Kidney tubule cell (primary cell): Measurements from ENCODE around the gene CEP170B.

Source experiments
- DNase-seq: peaks from one replicate; pipeline ENCODE4 v3.0.0-alpha.2; 2018; ENCODE audit warnings: low spot score

The CEP170B gene

GRCh38 chr14:104867371-104868059 is 2.4 kb downstream of the CEP170B start:
- no peak for DNase-seq

GRCh38 chr14:104868060-104868740 is 3.1 kb downstream of the CEP170B start:
- DNase-seq = no peak

GRCh38 chr14:104868811-104869572 is 3.9 kb downstream of the CEP170B start:
- DNase-seq = no peak

GRCh38 chr14:104869669-104870367 is 4.8 kb downstream of the CEP170B start:
- DNase-seq = no peak

GRCh38 chr14:104870368-104871144 is 5.5 kb downstream of the CEP170B start:
- DNase-seq = no peak

- no peak for DNase-seq
Observed at GRCh38 chr14:104871145-104871655, 6.1 kb downstream of the CEP170B start.

- no peak for DNase-seq
Observed at GRCh38 chr14:104871656-104872468, 6.8 kb downstream of the CEP170B start.

GRCh38 chr14:104872469-104873341 is 7.6 kb downstream of the CEP170B start:
- peak; percentile 49 for DNase-seq

- DNase-seq = no peak
Observed at GRCh38 chr14:104873380-104874055, 8.4 kb downstream of the CEP170B start.

- no peak for DNase-seq
Observed at GRCh38 chr14:104874110-104874531, 9.1 kb downstream of the CEP170B start.

- DNase-seq = no peak
Observed at GRCh38 chr14:104874571-104875411, 9.7 kb downstream of the CEP170B start.

GRCh38 chr14:104875412-104875751 is 10.3 kb downstream of the CEP170B start:
- no peak for DNase-seq

- DNase-seq = no peak
Observed at GRCh38 chr14:104875811-104876210, 10.7 kb downstream of the CEP170B start.

GRCh38 chr14:104876251-104876699 is 11.2 kb downstream of the CEP170B start:
- peak; percentile 40 for DNase-seq

GRCh38 chr14:104877066-104877805 is 12.2 kb downstream of the CEP170B start:
- no peak for DNase-seq

- DNase-seq = no peak
Observed at GRCh38 chr14:104877806-104878550, 12.9 kb downstream of the CEP170B start.
